Fibroblast of pulmonary artery (primary cell): Measurements from ENCODE around the gene NKG7.

ENCODE experiments used
- DNase-seq: peaks from one replicate; pipeline ENCODE4 v3.0.0-alpha.2; 2010; ENCODE audit warnings: low read depth
- H3K4me3 ChIP-seq: replicated peaks from 2 replicates; pipeline ENCODE4 v1.5.1; 2011; ENCODE audit warnings: low read depth, mild to moderate bottlenecking, control low read depth, low read length, moderate library complexity
- CTCF ChIP-seq: IDR thresholded peaks from 2 replicates; pipeline ENCODE4 v1.5.1; 2011; ENCODE audit warnings: mild to moderate bottlenecking, control low read depth, low read length, inconsistent platforms; ENCODE audit errors: missing control alignments

NKG7 gene

DNA sequence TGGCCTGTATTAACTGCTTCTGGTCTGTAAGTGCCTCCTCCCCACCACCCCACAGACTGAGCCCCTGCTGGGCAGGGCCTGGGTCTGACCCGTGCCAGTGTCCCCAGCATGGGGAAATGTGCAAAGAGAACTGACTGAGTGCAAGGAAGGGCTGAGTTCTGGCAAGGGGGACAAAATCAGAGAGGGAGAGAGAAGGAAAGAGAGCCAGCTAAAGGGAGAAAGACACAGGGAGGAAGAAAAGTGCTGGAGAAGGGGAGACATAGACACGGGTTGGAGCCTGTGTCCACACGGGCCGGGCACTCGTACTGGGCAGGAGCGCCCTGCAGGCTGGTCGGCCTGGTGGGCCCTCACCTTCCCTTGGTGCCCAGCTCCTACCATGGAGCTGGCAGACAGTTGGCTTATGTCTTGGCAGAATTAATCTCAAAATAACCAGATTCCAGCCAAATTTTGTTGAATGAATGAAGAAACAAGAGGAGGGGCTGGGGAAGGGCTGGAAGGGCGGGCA is 1.2 kb downstream of the NKG7 start:
- no peak for DNase-seq
- no peak overlapping the region for H3K4me3 ChIP-seq
- no peak for TF ChIP-seq CTCF

DNA sequence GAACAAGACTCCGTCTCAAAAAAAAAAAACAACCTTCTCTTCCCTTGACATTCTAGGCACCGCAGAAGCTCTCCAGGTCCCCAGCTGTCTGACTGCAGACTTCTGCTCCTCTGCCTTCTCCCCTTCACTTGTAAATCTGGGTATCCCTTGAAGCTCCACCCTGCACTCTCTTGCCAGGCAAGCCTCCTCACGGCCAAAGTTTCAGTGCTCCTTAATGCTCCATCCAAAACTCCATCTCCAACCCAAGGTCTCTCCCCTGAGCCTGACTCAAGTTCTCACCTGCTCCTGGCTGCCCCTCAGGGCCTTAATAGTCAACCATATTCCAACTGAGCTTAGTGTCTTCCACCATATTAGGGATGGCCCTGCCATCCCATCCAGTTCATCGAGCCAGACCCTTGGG is 2.2 kb downstream of the NKG7 start:
- DNase-seq, result no peak
- H3K4me3 ChIP-seq, result no peak overlapping the region

GRCh38 chr19:51368366-51369282 is 3.8 kb downstream of the NKG7 start, which contains the start of gene CLDND2:
CLDND2 (minus strand) TSS chr19:51369003; CDS start chr19:51368577, 426 bp downstream.
- DNase-seq, result no peak
- TF ChIP-seq CTCF, result no peak

More for the DNA sequence above, 2.2 kb downstream of the NKG7 start:
- no peak for TF ChIP-seq CTCF

DNA sequence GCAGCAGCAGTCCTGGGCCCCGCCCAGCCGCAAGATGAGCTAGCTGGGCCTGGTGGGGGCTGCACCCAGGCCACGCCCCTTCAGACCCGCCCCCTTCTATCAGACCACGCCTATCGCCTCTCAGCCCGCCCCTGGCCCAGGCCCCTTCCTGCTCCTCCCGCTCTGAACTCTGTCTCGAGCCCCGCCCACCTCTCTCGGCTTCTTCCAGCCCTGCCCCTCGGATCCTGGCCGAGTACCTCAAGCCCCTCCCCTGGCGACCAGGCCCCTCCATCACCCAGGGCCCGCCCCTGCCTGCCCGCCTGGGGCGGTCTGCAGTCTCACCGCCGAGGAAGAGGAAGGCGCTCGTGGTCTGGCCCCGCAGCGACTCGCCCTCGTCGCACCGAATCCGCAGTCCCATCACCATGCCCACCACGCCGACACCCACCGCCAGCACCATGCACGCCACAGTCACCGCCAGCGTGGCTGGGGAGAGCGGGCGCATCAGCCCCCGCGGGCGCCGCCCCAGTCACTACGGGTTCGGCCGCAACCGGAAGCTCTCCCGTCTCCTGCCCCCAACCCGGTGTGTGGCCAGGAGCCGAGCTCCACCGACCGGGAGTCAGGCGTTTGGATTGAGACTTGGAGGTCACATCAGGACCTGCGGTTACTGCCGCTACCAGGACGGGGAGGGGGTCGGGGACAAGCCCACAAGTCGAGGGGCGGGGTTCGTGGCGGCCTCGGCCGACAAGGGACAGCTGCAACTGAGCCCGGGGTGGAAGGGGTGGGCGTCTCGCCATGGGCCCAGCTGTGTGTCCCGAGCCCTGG is 4.7 kb downstream of the NKG7 start:
- no peak for TF ChIP-seq CTCF
- peak overlapping the region; percentile 80 for H3K4me3 ChIP-seq
- peak; percentile 99 for DNase-seq

More at GRCh38 chr19:51368366-51369282, 3.8 kb downstream of the NKG7 start, which contains the start of gene CLDND2:
- peak within 1 kb of the TSS; percentile 80 for H3K4me3 ChIP-seq

GRCh38 chr19:51367255-51367564 is 5.2 kb downstream of the NKG7 start:
- H3K4me3 ChIP-seq, result peak overlapping the region; percentile 80
- no peak for DNase-seq
- TF ChIP-seq CTCF, result no peak

DNA sequence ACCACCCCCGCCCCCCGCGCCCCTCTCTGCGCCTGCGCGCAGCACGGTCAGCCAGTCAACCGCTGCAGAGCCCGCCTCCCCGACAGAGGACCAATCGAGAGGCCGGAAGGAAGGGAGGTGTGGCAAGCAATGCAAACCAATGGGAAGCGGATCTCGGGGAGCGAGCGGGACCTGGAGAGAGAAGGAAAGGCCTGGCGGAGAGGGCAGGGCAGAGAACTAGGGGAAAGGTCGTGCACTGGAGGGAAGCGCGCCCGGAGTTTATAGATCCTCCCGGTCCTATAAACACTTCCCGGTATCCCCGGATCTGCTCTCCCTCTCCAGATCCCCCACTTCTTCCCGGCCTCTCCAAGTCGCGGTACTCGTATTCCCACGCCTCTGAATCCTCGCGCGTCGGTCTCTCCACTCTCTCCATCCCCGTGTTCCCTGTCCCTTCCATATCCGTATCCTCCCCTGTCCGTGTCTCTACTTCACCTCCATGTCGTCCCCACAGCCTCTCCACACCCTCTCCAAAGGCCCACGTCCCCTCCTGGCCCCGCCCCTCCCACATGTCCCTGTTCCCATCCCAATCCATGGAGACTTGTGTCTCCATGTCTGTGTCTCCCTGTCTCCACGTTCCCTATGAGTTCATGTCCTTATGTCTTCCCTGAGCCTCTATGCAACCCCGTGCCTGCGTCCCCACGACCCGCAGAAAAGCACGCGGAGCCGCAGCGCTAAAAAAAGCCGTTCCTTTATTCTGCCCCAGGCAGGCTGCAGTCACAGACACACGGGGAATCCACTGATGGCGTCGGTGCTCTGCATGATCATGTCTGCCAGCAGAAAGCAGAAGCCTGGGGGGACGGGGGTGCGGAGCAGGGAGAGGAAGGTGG is 5.8 kb downstream of the NKG7 start:
- TF ChIP-seq CTCF, result no peak
- DNase-seq, result peak; percentile 98
- peak overlapping the region; percentile 80 for H3K4me3 ChIP-seq
